Right lobe of liver (tissue), 4 donors: Measurements from ENCODE around the gene SARS1.

ENCODE experiments used
- POLR2A ChIP-seq: fragments of 450-650 bp; IDR thresholded peaks from one replicate; pipeline ENCODE4 v1.6.1; 2017; ENCODE audit warnings: antibody characterized with exemption, mild to moderate bottlenecking
- TF ChIP-seq, protein P1 (sequence below), 4 donors: fragments of 200-600 bp in 3 of 4; fragments of 450-650 bp in 1 of 4; IDR thresholded peaks; one replicate each; pipeline versions ENCODE4 v1.5.1 to v1.8.0; 2016 to 2022; ENCODE audit warnings: antibody characterized with exemption in 4 of 4, mild to moderate bottlenecking in 2 of 4
- donor health status: DM: no; HTN: no; CAD: no.
- donor health status: DM: no; HTN: no; CAD: no.
- donor health status: DM: no; HTN: yes; CAD: no.

DNA sequence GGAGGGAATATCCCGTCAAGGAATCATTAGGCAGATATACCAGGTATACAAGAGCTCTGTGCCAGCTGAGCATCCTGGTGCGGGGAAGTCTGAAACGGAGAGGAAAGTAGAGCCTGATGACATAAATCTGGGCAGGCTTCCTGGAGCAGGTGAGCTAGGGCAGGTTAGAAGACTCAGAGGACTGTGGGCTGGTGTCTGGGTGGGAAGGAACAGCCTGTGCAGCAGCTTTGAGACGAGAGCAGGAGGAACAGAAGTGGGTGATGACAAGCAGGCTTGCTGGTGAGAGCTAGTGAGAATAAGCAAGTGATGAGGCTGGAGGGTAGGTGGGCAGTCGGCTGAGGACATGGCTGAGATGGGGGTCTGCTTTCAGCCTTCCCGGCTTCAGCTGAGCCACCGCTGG, 42.4 kb downstream of the SARS1 start:
- TF ChIP-seq, protein P1, sequence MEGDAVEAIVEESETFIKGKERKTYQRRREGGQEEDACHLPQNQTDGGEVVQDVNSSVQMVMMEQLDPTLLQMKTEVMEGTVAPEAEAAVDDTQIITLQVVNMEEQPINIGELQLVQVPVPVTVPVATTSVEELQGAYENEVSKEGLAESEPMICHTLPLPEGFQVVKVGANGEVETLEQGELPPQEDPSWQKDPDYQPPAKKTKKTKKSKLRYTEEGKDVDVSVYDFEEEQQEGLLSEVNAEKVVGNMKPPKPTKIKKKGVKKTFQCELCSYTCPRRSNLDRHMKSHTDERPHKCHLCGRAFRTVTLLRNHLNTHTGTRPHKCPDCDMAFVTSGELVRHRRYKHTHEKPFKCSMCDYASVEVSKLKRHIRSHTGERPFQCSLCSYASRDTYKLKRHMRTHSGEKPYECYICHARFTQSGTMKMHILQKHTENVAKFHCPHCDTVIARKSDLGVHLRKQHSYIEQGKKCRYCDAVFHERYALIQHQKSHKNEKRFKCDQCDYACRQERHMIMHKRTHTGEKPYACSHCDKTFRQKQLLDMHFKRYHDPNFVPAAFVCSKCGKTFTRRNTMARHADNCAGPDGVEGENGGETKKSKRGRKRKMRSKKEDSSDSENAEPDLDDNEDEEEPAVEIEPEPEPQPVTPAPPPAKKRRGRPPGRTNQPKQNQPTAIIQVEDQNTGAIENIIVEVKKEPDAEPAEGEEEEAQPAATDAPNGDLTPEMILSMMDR (IDR thresholded peaks at IDR 0.05), result no peak
- no peak for TF ChIP-seq POLR2A
